GM10248 (cell line): ENCODE measurements around the gene NUFIP2.

Experiments
- CTCF ChIA-PET: fragments of 300-600 bp; sonication (Branson Sonifier 250); formaldehyde crosslinking; extraction: SDS; loops from one replicate; lab custom pipeline; 2021; ENCODE audit warnings: antibody characterized with exemption; lab: Yijun Ruan, JAX
- POLR2A ChIA-PET: fragments of 350-650 bp; sonication (Branson Sonifier 250); formaldehyde crosslinking; extraction: SDS; loops from one replicate; lab custom pipeline; 2020; ENCODE audit warnings: antibody characterized with exemption; lab: Yijun Ruan, JAX
- DNase-seq: peaks from one replicate; pipeline ENCODE4 v3.0.0; 2012; ENCODE audit errors: extremely low spot score
- CTCF ChIP-seq: IDR thresholded peaks from 2 replicates; pipeline ENCODE4 v1.5.1; 2012; ENCODE audit warnings: mild to moderate bottlenecking, low read depth; ENCODE audit errors: extremely low read depth, missing control alignments, control extremely low read depth

NUFIP2 gene

GRCh38 chr17:29216856-29217255 is 77.1 kb downstream of the NUFIP2 start:
- POLR2A ChIA-PET: no interaction called here
- CTCF ChIA-PET: interaction anchor here (1.1 to 15.3 kb wide), 8 partner anchors 11 to 453 kb away, joined by 3 to 298 read pairs (median 19); partner anchors contain the start of gene MYO18A

GRCh38 chr17:29216181-29216580 is 77.8 kb downstream of the NUFIP2 start:
- ChIA-PET POLR2A (no interaction called here), CTCF (interaction anchor here (1.0 to 15.3 kb wide), 7 partner anchors 9 to 92 kb away, joined by 3 to 298 read pairs (median 18); partner anchors contain the start of gene MYO18A)
- DNase-seq: no peak
- TF ChIP-seq CTCF: no peak

More at GRCh38 chr17:29216856-29217255, 77.1 kb downstream of the NUFIP2 start:
- no peak for DNase-seq
- TF ChIP-seq CTCF: no peak

- no peak for DNase-seq
- no peak for TF ChIP-seq CTCF
- ChIA-PET POLR2A (no interaction called here), CTCF (interaction anchor here (1.0 to 15.3 kb wide), 7 partner anchors 9 to 251 kb away, joined by 3 to 298 read pairs (median 18); partner anchors contain the start of gene MYO18A)
These were observed 78.2 kb downstream of the NUFIP2 start for GRCh38 chr17:29215717-29216116.

GRCh38 chr17:29215174-29215573 is 78.8 kb downstream of the NUFIP2 start:
- no peak for TF ChIP-seq CTCF
- ChIA-PET CTCF (interaction anchor here (0.8 to 15.3 kb wide), 6 partner anchors 10 to 250 kb away, joined by 3 to 298 read pairs (median 11); partner anchors contain the start of gene MYO18A), POLR2A (no interaction called here)
- DNase-seq: no peak

GRCh38 chr17:29214215-29215146 is 79.5 kb downstream of the NUFIP2 start:
- TF ChIP-seq CTCF: no peak
- DNase-seq: no peak
- ChIA-PET POLR2A (no interaction called here), CTCF (interaction anchor here (0.8 to 15.3 kb wide), 5 partner anchors 12 to 249 kb away, joined by 3 to 298 read pairs (median 18); partner anchors contain the start of gene MYO18A)

- no peak for TF ChIP-seq CTCF
- POLR2A ChIA-PET: no interaction called here
- DNase-seq: no peak
- CTCF ChIA-PET: interaction anchor here (1.7 to 15.3 kb wide), 6 partner anchors 12 to 89 kb away, joined by 5 to 298 read pairs (median 7); partner anchors contain the start of gene MYO18A
These were observed 81.2 kb downstream of the NUFIP2 start for GRCh38 chr17:29212681-29213121.
